ENCODE data around the gene GLB1L3. TPM values are rescaled to one million over a fixed set of nuclear protein-coding genes. Genes with fewer than 3 reads are reported as not detected.

The GLB1L3 gene
- total RNA-seq, 1 donor from 2014 or later: not detected

DNA sequence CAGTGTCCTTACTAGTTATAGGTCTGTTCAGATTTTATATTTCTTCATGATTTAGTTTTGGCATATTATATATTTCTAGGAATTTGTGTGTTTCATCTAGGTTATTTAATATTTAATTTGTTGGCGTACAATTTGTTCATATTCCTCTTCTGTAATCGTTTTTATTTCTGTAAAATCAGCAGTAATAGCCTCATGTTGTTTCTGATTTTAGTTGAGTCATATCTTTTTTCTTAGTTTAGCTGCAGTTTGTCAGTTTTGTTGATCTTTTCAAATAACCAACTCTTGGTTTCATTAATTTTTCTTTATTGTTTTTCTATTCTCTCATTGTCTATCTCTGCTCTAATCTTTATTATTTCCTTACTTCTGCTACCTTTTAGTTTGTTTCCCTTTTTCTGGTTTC, 75.9 kb downstream of the GLB1L3 start:
- intact Hi-C loops (cut with DNase I): no loop called here
- ATAC-seq (no peak), DNase-seq (ENCODE audit: missing footprints) (no peak)

- no peak for DNase-seq (ENCODE audit: missing footprints)
- intact Hi-C loops (cut with DNase I): no loop called here
- ATAC-seq: no peak
Measured at GRCh38 chr11:134355136-134355535, 79.0 kb downstream of the GLB1L3 start.

GRCh38 chr11:134355656-134356055, 79.5 kb downstream of the GLB1L3 start:
- intact Hi-C loops (cut with DNase I): no loop called here
- no peak for DNase-seq (ENCODE audit: missing footprints)
- no peak for ATAC-seq

- ATAC-seq (no peak), DNase-seq (ENCODE audit: missing footprints) (peak; percentile 37)
- intact Hi-C loops (cut with DNase I): no loop called here
Measured at GRCh38 chr11:134356656-134357544, 80.7 kb downstream of the GLB1L3 start.

GRCh38 chr11:134357545-134357839, 81.3 kb downstream of the GLB1L3 start:
- intact Hi-C loops (cut with DNase I): no loop called here
- ATAC-seq: no peak

DNA sequence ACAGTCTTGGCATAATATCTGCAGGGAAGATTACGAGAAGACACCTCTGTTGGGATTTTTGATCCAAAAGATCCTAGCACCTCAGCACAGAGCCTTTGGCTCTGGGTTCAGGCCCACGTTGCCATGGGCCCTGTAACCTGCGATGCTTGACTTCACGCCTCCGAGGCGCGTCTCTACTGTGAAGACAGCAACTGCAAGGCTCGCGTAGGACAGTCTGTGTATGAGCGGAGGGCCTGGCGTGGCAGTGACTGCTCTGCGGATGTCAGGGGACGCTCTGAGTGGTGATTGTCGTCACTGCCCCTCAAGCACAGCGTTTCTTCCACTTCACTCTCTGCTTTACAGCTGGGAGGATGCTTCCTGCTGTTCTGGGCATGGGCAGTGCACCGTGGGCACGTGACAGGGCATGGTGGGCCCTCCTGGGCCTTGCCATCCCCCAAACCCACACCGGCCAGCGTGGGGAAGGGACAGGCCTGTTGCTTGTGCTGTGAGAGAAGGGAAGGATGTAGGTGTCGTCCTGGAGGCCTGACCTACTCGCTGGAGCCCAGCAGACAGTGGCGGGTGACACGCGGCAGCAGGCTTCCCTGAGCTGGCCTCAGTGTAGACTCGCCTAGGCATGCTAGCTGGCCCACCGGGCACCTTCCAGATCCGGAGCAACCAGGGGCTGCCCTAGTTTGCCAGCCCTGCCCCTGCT, 82.1 kb downstream of the GLB1L3 start:
- intact Hi-C loops (cut with DNase I): no loop called here
- DNase-seq (ENCODE audit: missing footprints) (peak; percentile 63), ATAC-seq (no peak)

More at GRCh38 chr11:134357545-134357839, 81.3 kb downstream of the GLB1L3 start:
- peak; percentile 16 for DNase-seq (ENCODE audit: missing footprints)

GRCh38 chr11:134358856-134359490, 82.8 kb downstream of the GLB1L3 start:
- ATAC-seq: no peak
- intact Hi-C loops (cut with DNase I): no loop called here
- peak; percentile 27 for DNase-seq (ENCODE audit: missing footprints)

DNA sequence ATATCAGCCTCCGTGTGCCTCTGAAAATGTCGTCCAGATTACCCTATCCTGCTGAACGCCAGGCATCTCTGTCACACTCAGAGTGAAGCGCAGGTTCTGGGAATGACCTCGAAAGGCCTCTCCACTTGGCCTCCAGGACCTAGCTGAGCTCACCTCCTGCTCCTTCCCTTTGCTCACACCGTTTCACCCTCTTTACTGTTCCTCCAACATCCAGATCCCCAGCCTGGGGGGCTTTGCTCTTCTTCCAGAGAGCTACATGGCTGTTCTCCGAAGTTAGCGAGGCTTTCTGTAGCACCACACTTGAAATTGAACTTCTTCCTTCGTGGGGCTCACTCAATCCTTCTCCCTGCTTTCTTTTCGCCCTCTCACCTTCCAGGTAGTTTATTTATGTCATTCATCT, 83.5 kb downstream of the GLB1L3 start:
- intact Hi-C loops (cut with DNase I): no loop called here
- peak; percentile 16 for DNase-seq (ENCODE audit: missing footprints)
- no peak for ATAC-seq

DNA sequence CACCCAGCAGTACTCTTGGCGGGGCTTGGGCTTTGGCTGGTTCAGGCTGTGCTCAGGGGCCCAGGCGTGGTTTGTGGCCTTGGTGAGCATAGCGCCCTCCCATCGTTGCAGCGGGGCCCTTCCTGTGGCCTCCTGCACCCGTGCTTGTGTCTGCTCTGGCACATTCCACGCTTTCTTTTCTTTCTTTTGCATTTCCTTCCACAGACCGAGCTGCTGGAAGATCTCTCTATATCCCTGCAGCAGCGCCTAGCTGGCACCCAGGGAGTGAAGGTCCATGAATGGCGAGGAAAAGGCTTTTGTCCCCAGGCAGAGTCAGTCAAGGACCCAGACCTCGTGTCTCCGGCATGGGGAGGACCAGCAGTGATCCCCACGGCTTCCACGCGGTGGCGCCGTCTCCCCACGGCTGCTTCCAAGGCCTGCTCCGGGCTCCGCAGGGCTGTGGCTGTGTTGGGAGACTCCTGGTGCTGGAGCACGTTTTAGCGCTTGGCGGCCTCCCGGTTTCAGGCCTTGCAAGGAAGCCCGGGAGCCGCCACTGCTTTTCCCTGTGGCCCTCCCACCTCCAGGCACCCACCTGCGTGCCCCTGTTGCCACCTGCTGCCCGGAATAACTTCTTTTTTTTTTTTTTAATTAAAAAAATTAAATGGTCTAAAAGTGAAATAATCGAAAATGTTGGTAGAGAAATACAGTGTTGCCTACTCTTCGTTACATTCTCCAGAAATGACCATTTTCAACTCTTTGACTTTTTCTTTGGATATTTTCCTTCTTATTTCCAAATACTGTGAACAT, 84.1 kb downstream of the GLB1L3 start:
- intact Hi-C loops (cut with DNase I): no loop called here
- peak; percentile 89 for ATAC-seq
- DNase-seq (ENCODE audit: missing footprints): peak; percentile 86

GRCh38 chr11:134361661-134362060, 85.5 kb downstream of the GLB1L3 start:
- DNase-seq (ENCODE audit: missing footprints) (peak; percentile 57), ATAC-seq (no peak)
- intact Hi-C loops (cut with DNase I): no loop called here

DNA sequence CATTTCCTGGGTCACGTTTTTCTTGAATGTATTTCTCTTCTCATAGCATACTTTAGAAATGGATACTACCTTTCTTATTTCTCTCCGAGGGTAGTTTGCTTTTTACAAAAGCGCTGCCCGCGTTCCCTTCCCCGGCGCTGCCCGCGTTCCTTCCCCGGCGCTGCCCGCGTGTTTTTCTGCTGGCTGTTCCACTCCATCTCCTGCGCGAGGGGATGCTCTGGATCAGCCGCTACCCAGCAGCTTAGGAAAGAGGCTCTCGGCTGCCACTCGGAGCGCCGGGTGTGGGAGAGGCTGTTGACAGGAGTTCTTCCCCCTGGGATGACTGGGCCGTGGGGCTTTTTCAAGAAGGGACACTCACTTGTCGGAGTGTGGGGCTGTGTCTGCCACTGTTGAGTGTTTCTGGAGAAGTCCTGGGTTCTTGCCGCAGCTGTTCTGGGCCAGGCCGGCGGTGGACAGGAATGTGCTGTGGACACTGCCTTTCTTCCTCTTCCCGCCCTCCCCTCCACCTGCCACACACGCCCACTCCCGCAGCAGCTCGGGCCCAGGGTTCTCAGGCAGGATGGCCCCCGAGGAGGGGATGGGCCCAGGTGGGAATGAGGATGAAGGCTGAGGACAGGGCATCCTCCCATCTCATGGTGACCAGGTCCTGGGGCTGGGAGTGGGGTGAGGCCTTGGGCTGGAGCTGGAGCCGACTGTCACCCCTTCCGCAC, 86.2 kb downstream of the GLB1L3 start:
- intact Hi-C loops (cut with DNase I): no loop called here
- no peak for DNase-seq (ENCODE audit: missing footprints)
- no peak for ATAC-seq

- DNase-seq (ENCODE audit: missing footprints) (no peak), ATAC-seq (no peak)
- intact Hi-C loops (cut with DNase I): no loop called here
Measured at GRCh38 chr11:134363161-134363560, 87.0 kb downstream of the GLB1L3 start.

DNA sequence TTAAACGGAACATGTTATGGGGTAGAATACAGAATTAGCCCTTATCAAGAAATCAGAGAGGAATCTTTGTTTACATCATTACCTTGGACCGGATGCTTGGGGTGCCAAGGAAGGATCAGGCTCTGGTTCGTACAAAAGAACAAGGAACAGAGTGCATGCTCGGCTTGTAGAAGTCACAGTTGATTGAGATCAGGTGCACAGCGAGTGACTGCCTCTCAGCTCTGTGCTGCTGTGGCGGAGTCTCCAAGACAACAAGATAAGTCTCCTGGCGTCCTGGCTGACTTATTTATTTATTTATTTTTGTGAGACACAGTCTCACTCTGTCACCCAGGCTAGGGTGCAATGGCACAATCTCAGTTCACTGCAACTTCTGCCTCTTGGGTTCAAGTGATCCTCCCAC, 87.4 kb downstream of the GLB1L3 start:
- DNase-seq (ENCODE audit: missing footprints): no peak
- ATAC-seq: no peak
- intact Hi-C loops (cut with DNase I): no loop called here

DNA sequence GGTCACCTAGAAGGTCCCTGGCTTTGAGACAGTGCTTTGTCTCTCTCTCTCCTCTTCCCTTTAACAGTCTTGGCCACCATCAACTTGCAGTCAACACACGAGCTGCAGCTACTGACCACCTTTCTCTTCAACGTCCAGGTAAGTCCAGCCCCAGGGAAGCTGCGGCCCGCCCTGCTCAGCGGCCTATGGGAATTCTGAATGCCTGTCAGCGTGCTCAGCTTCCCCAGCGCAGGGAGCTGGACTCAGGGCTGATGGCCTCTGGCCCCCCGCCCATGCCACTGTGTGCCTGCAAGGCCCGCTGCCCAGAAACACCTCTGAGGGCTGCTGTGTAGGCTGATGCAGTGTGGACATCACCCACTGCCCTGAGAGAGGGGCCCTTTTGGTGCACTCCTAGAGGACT, 88.1 kb downstream of the GLB1L3 start:
- intact Hi-C loops (cut with DNase I): no loop called here
- ATAC-seq (no peak), DNase-seq (ENCODE audit: missing footprints) (no peak)

DNA sequence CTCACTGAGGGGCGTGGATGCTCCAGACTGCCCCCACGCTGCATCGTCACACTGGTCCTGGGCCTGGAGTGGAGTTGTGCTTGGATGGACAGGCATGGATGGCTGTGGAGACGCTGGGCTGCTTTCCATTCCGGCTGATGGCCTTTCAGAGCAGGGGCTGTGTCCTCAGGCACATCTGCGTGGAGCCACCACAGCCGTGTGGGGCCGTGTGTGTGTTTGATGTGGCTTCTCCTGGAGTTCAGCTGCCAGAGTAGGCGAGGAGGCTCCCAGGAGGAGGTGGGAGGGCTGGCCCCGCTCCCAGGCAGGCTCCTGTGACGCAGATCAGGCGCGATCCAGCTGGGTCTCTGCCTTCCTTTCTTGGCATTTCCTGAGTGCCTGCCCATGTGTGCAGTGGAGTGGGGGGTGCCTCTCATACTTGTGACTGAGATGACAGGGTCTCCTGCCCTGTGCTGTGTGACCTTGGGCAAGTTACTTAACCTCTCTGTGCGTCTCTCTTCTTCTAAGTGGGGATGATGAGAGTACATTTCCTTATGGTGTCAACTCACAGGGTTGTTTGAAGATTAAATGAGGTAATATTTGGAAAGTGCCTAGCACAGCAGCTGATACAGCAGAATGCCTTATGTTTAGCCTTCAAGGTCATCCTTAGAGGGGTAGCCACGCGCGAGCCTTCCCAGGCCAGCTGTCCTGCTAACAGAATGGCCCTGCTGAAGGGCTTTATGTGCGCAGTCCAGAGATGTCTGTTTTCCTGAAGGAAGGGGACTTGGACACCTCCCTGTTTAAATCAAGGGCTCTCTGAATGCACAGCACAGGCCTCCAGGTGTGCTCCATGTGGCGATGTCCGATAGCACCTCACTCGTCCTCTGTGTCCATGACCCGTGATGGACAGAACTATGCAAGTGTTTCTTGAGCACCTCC, 89.1 kb downstream of the GLB1L3 start:
- DNase-seq (ENCODE audit: missing footprints) (no peak), ATAC-seq (no peak)
- intact Hi-C loops (cut with DNase I): no loop called here

DNA sequence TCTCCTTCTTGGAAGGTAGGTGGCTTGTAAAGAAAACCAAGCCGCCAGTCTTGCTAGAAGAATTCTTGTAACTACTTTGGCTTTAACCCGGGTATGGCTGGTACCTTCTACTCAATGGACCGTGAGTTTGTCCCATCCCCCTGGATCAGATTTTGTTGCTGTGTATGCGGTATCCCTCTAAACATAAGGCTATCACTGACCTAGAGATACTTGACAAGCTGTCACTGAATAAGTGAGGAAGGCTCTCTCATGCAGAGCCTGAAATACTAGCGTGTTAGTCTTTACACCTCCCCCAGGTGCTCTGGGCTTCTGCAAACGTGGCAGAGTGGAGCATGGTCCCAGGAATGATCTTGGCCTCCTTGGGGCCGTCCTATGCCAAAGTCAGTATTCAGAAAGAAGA, 90.1 kb downstream of the GLB1L3 start:
- intact Hi-C loops (cut with DNase I): no loop called here
- no peak for ATAC-seq
- no peak for DNase-seq (ENCODE audit: missing footprints)

DNA sequence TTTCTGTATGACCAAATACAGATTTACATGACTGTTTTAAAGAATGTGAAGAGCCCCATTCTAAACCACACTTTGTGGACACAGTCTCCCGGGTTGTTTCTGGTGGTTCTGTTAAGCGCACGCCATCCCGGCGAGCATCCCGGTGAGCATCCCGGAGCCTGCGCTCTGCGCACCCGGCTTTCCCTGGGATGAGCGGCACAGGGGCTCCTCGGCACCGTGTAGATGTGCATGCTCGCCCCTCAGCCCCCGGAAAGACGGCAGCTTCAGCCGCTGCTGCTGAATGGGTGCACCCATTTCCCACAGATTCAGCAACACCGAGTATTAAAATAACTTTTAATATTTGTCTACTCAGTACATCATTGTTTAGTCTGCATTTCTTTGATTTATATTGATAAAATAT, 91.6 kb downstream of the GLB1L3 start:
- peak; percentile 41 for DNase-seq (ENCODE audit: missing footprints)
- intact Hi-C loops (cut with DNase I): no loop called here
- no peak for ATAC-seq

Data from Right ventricle myocardium inferior (tissue), 1 donor.